ENCODE data around the gene SRMS. TPM values are rescaled to one million over a fixed set of nuclear protein-coding genes. Genes with fewer than 3 reads are reported as not detected.
A peak's percentile ranks its signal among the peaks of the same experiment; 100 is the strongest.
"Not testable (repeated sequence)": the region's sequence is repeated elsewhere in the genome, so short reads cannot be mapped to it uniquely, and the experiment has no call there.

The SRMS gene
- polyA plus RNA-seq, 6 donors from 2014 or later = not detected

DNA sequence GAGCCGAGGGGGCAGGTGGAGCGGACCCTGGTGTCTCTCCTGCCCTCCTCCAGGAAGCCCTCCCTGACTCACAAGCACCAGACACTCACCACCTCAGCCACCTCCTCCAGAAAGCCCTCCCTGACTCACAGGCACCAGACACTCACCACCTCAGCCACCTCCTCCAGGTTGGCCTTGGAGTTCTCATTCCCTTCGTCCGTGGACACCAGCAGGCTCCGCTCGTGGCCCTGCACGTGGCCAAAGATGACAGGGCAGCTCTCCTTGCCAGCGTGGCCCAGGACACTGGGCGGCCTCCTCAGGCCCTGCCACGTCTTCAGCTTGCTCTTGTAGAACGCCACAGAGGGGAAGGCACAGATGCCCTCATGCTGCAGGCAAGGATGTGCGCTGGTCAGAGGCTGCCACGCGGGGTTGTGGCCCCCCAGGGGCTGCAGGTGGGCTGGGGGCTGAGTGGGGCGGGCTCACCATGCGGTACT lies 12.8 kb upstream of the SRMS start:
- no peaks in the 10 kb centered on the region for H3K27me3 Mint-ChIP-seq
- no peak for ATAC-seq (ENCODE audit: low read depth in 2 of 2)
- H3K36me3 Mint-ChIP-seq = peaks cover 0 to 6% of the 10 kb centered on the region in 2 donors
- no peak overlapping the region for H3K27ac Mint-ChIP-seq
- peaks cover 0 to 2% (median 0%) of the 10 kb centered on the region in 7 donors for H3K9me3 Mint-ChIP-seq
- peaks cover 6 to 12% (median 8%) of the 10 kb centered on the region in 3 donors for H3K4me1 Mint-ChIP-seq
- no peak for DNase-seq
- H3K4me3 Mint-ChIP-seq = peak overlapping the region in 1 of 8 donors; percentile 53

DNA sequence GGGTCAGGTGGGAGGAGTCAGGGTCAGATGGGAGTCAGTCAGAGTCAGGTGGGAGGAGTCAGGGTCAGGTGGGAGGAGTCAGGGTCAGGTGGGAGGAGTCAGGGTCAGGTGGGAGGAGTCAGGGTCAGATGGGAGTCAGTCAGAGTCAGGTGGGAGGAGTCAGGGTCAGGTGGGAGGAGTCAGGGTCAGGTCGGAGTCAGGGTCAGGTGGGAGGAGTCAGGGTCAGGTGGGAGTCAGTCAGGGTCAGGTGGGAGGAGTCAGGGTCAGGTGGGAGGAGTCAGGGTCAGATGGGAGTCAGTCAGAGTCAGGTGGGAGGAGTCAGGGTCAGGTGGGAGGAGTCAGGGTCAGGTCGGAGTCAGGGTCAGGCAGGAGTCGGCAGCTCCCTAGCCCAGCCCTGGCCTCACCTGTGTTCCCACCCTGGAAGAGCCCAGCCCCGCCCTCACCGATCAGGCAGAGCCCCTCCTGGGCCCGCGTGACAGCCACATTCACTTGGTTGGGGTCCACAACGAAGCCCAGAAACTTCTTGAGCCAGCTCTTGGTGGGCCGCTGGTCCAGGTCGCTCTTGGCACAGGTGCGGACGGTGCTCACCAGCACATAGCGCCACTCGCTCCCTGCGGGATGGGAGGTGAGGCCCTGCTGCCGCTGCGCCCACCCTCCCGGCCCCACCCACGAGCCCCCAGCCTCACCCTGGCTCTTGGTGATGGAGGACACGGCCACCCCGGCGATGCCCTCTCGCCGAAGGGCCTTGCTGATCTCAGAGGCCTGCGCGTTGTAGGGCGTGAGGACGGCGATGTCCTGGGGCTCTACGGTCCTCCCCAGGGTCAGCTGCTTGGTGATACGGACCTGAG lies 12.2 kb upstream of the SRMS start:
- H3K27me3 Mint-ChIP-seq; H3K27ac Mint-ChIP-seq; H3K36me3 Mint-ChIP-seq; ATAC-seq (ENCODE audit: low read depth in 2 of 2); DNase-seq; H3K9me3 Mint-ChIP-seq: not testable (repeated sequence)
- H3K4me3 Mint-ChIP-seq = peak overlapping the region in 1 of 8 donors; percentile 53
- peaks cover 8 to 13% (median 10%) of the 10 kb centered on the region in 3 donors for H3K4me1 Mint-ChIP-seq

- no peak overlapping the region for H3K4me3 Mint-ChIP-seq
- H3K9me3 Mint-ChIP-seq = peaks cover 0 to 2% (median 0%) of the 10 kb centered on the region in 7 donors
- peak overlapping the region in 1 of 6 donors; percentile 62 for H3K27ac Mint-ChIP-seq
- no peak for DNase-seq
- H3K36me3 Mint-ChIP-seq = peaks cover 0 to 6% of the 10 kb centered on the region in 2 donors
- H3K27me3 Mint-ChIP-seq = no peaks in the 10 kb centered on the region
- ATAC-seq (ENCODE audit: low read depth in 2 of 2) = no peak
- peaks cover 8 to 19% (median 17%) of the 10 kb centered on the region in 3 donors for H3K4me1 Mint-ChIP-seq
These were observed 11.4 kb upstream of the SRMS start for GRCh38 chr20:63558804-63559484.

DNA sequence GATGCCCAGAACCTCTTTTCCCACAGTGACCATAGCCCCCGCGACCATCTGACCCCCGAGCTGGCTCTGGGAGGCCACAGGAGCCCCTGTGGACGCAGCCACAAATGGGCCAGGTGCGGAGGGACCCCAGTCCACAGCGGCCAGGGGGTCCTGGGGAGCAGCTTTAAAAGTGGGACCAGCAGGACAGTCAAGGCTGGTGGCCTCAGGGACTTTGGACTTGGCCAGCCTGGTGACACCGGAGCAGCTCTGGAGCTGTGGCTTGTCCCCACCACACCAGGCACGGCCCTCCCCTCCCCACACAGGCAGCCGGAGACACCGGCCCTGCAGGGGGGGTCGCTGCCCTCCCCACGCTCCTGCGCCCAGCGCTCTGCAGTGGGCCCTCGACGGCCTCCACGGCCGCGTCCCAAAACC lies 9.9 kb upstream of the SRMS start:
- DNase-seq = no peak
- Mint-ChIP-seq H3K27ac (peak overlapping the region in 2 of 6 donors; percentile 63 to 74), H3K9me3 (peaks cover 0 to 2% (median 0%) of the 10 kb centered on the region in 7 donors), H3K36me3 (peaks cover 0 to 6% of the 10 kb centered on the region in 2 donors), H3K27me3 (no peaks in the 10 kb centered on the region), H3K4me1 (peaks cover 14 to 31% (median 27%) of the 10 kb centered on the region in 3 donors), H3K4me3 (peak overlapping the region in 3 of 8 donors; percentile 32 to 48 (median 42))
- ATAC-seq (ENCODE audit: low read depth in 2 of 2) = no peak

GRCh38 chr20:63556873-63557478 lies 9.4 kb upstream of the SRMS start:
- H3K4me1 Mint-ChIP-seq = peaks cover 18 to 36% (median 32%) of the 10 kb centered on the region in 3 donors
- H3K27ac Mint-ChIP-seq = peak overlapping the region in 3 of 6 donors; percentile 63 to 74 (median 71)
- H3K4me3 Mint-ChIP-seq = peak overlapping the region in 5 of 8 donors; percentile 5 to 48 (median 42)

DNA sequence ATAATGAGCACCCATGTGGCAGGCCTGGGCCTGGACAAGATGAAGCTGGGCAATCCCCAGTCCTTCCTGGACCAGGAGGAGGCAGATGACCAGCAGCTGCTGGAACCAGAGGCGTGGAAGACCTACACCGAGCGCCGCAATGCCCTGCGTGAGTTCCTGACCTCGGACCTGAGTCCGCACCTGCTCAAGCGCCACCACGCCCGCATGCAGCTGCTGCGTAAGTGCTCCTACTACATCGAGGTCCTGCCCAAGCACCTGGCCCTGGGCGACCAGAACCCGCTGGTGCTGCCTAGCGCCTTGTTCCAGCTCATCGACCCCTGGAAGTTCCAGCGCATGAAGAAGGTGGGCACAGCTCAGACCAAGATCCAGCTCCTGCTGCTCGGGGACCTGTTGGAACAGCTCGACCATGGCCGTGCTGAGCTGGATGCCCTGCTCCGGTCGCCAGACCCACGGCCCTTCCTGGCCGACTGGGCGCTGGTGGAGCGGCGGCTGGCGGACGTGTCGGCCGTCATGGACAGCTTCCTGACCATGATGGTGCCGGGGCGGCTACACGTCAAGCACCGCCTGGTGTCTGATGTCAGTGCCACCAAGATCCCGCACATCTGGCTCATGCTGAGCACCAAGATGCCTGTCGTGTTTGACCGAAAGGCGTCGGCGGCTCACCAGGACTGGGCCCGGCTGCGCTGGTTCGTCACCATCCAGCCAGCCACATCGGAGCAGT lies 8.3 kb upstream of the SRMS start:
- peak overlapping the region in 4 of 8 donors; percentile 3 to 57 (median 32) for H3K4me3 Mint-ChIP-seq
- ATAC-seq (ENCODE audit: low read depth in 2 of 2) (no peak), DNase-seq (no peak)
- peaks cover 0 to 2% (median 0%) of the 10 kb centered on the region in 7 donors for H3K9me3 Mint-ChIP-seq
- peaks cover 23 to 41% (median 38%) of the 10 kb centered on the region in 3 donors for H3K4me1 Mint-ChIP-seq
- H3K27ac Mint-ChIP-seq = peak overlapping the region in 2 of 6 donors; percentile 89 to 96
- peaks cover 0 to 6% of the 10 kb centered on the region in 2 donors for H3K36me3 Mint-ChIP-seq
- H3K27me3 Mint-ChIP-seq = no peaks in the 10 kb centered on the region

More at GRCh38 chr20:63556873-63557478, 9.4 kb upstream of the SRMS start:
- Mint-ChIP-seq H3K27me3 (no peaks in the 10 kb centered on the region), H3K36me3 (peaks cover 0 to 6% of the 10 kb centered on the region in 2 donors), H3K9me3 (peaks cover 0 to 2% (median 0%) of the 10 kb centered on the region in 7 donors)
- no peak for DNase-seq
- no peak for ATAC-seq (ENCODE audit: low read depth in 2 of 2)

DNA sequence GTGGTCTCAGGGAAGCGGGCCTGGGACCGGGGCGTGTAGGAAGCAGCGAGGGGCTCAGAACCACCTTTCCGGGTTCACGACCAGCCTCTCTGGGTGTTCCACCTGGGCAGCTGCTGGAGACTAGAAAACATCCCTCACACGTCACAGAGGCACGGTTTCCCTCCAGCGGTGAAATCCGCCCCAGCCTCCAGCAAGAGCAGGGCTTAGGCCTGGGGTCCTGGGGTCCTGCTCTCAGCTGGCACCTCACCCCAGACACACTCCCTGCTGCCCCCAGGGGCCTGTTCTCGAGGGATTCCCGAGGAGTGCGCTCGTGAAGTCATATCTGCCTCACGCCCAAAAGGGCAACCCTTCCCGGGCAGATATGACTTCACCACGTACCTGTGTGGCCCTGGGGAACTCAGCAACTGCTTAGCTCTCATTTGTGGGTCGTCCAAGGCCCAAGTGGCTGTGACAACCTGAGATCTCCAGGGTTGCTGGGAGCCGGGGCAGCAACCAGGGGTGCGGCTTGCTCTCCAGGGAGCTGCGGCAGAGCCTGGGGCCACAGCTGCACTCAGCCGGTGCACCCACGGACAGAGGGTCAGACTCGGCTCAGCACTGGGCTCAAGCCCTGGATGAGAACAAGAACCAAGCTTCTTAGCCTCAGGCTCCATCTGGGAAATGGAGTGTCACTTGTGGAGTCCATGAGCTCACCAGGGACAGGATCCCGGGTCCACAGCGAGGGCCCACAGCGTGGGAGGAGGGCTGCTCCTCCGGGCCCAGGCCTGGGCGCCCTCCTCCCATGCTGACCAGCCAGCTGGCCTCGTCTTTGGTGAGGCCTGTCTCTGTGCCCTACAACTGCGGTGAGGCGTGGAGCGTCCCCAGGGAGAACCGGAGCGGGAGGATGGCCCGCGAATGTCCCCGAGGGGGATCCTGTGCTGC lies 7.1 kb upstream of the SRMS start:
- H3K4me1 Mint-ChIP-seq = peaks cover 25 to 52% (median 40%) of the 10 kb centered on the region in 3 donors
- H3K27ac Mint-ChIP-seq = peak overlapping the region; percentile 88 to 98 (median 96)
- H3K27me3 Mint-ChIP-seq = peaks cover 0 to 6% (median 0%) of the 10 kb centered on the region in 3 donors
- peak overlapping the region; percentile 79 to 94 (median 90) for H3K4me3 Mint-ChIP-seq
- peak; percentile 60 for DNase-seq
- no peaks in the 10 kb centered on the region for H3K9me3 Mint-ChIP-seq
- ATAC-seq (ENCODE audit: low read depth in 2 of 2) = peak; percentile 17 to 34
- no peaks in the 10 kb centered on the region for H3K36me3 Mint-ChIP-seq

GRCh38 chr20:63553933-63554290 lies 6.4 kb upstream of the SRMS start, which contains the start of gene FNDC11:
Gene FNDC11, plus strand, starts transcription at chr20:63554159. Its CDS starts 1,505 bp downstream, at chr20:63555664.
- no peaks in the 10 kb centered on the region for H3K36me3 Mint-ChIP-seq
- DNase-seq = peak; percentile 74
- H3K4me3 Mint-ChIP-seq = peak within 1 kb of the TSS; percentile 79 to 94 (median 90)
- H3K4me1 Mint-ChIP-seq = peaks cover 30 to 57% (median 47%) of the 10 kb centered on the region in 3 donors
- peak; percentile 52 to 57 for ATAC-seq (ENCODE audit: low read depth in 2 of 2)
- H3K9me3 Mint-ChIP-seq = no peaks in the 10 kb centered on the region
- H3K27me3 Mint-ChIP-seq = peaks cover 0 to 6% (median 0%) of the 10 kb centered on the region in 3 donors
- peak within 1 kb of the TSS; percentile 96 to 98 (median 97) for H3K27ac Mint-ChIP-seq

DNA sequence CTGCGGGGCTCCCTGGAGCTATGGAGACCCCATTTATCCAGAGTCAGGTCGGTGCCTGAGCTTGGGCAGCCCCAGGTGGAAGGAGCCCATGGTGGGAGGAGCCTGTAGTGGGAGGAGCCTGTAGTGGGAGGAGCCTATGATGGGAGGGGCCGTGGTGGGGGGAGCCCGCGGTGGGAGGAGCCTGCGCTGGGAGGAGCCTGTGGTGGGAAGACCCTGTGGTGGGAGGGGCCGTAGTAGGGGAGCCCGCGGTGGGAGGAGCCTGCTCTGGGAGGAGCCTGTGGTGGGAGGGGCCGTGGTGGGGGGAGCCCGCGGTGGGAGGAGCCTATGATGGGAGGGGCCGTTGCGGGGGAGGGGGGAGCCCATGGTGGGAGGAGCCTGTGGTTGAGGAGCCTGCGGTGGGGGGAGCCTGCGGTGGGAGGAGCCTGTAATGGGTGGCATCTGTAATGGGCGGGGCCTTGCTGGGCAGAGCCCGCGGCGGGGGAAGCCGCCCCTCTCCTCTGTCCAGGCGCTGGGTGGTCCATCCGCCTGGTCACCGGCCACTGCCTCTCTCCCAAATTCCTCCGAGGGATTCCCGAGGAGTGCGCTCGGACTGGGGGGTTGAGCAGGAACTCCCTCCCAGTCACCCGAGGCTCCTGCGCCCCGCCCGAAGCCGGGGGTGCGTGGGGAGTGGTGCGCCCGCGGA lies 5.8 kb upstream of the SRMS start:
- H3K4me3 Mint-ChIP-seq = peak overlapping the region; percentile 79 to 94 (median 88)
- DNase-seq (peak; percentile 87), ATAC-seq (ENCODE audit: low read depth in 2 of 2) (peak; percentile 43 to 52)
- H3K36me3 Mint-ChIP-seq = no peaks in the 10 kb centered on the region
- peaks cover 0 to 6% (median 0%) of the 10 kb centered on the region in 3 donors for H3K27me3 Mint-ChIP-seq
- peaks cover 34 to 61% (median 52%) of the 10 kb centered on the region in 3 donors for H3K4me1 Mint-ChIP-seq
- H3K9me3 Mint-ChIP-seq = no peaks in the 10 kb centered on the region
- H3K27ac Mint-ChIP-seq = peak overlapping the region; percentile 82 to 98 (median 97)

GRCh38 chr20:63552481-63553249 lies 5.1 kb upstream of the SRMS start:
- H3K36me3 Mint-ChIP-seq = no peaks in the 10 kb centered on the region
- DNase-seq = peak; percentile 78
- peak; percentile 61 to 62 for ATAC-seq (ENCODE audit: low read depth in 2 of 2)
- peaks cover 34 to 61% (median 53%) of the 10 kb centered on the region in 3 donors for H3K4me1 Mint-ChIP-seq
- H3K27me3 Mint-ChIP-seq = peaks cover 0 to 6% (median 0%) of the 10 kb centered on the region in 3 donors
- peak overlapping the region; percentile 79 to 94 (median 86) for H3K4me3 Mint-ChIP-seq
- H3K9me3 Mint-ChIP-seq = no peaks in the 10 kb centered on the region
- H3K27ac Mint-ChIP-seq = peak overlapping the region; percentile 82 to 98 (median 97)
